Endothelial cell of umbilical vein (primary cell): ENCODE data around the gene SUV39H2. TPM values are rescaled to one million over a fixed set of nuclear protein-coding genes. Genes with fewer than 3 reads are reported as not detected.

Source experiments
- BruUV-seq: library from RNA; stranded (reverse); fragments of 400-500 nt; replicated peaks from 2 replicates; lab custom pipeline; 2021; lab: Mats Ljungman, UMichigan
- CTCF ChIA-PET: fragments of 300-600, 350-600 bp; sonication (Branson Sonifier 250); formaldehyde crosslinking; loops from one replicate; lab custom pipeline; 2021; ENCODE audit warnings: antibody characterized with exemption, inconsistent platforms; lab: Charles Lee
- POLR2A ChIA-PET: fragments of 300-600, 350-600 bp; sonication (Branson Sonifier 250); formaldehyde crosslinking; loops from one replicate; lab custom pipeline; 2021; ENCODE audit warnings: antibody characterized with exemption, inconsistent platforms; lab: Charles Lee
- DNase-seq: peaks from one replicate; pipeline ENCODE4 v3.0.0-alpha.2; 2011; ENCODE audit warnings: low read depth, low spot score
- FAIRE-seq: peaks from 2 replicates; lab custom pipeline; 2011; peaks lifted over from hg19 to GRCh38; lab: Jason Lieb, UNC
- H2AFZ ChIP-seq: 2 replicates; pipeline ENCODE4 v1.6.0; 2012; ENCODE audit warnings: low read depth, low read length, control low read depth, inconsistent platforms
- H3K27ac ChIP-seq: 2 replicates; pipeline ENCODE4 v1.5.1; 2011; ENCODE audit warnings: low read depth, mild to moderate bottlenecking, control low read depth, low read length, moderate library complexity; ENCODE audit not compliant: insufficient read depth
- H3K27me3 ChIP-seq, 2 experiments: 2 replicates each; pipeline versions ENCODE4 v1.6.0 to v1.6.1; 2011; ENCODE audit warnings: low read length in 2 of 2, mixed read lengths in 1 of 2; ENCODE audit not compliant: control insufficient read depth in 2 of 2, insufficient read depth in 2 of 2
- H3K36me3 ChIP-seq, 2 experiments: 2 replicates in 1 of 2; 3 replicates in 1 of 2; pipeline ENCODE4 v1.5.1; 2011; ENCODE audit warnings: low read length in 2 of 2, mild to moderate bottlenecking in 1 of 2, moderate library complexity in 1 of 2; ENCODE audit not compliant: control insufficient read depth in 2 of 2, insufficient read depth in 2 of 2; ENCODE audit errors: extremely low read depth in 1 of 2
- H3K4me1 ChIP-seq: 3 replicates; pipeline ENCODE4 v1.5.1; 2011; ENCODE audit warnings: mild to moderate bottlenecking, low read length; ENCODE audit not compliant: control insufficient read depth, insufficient read depth; ENCODE audit errors: extremely low read depth
- H3K4me2 ChIP-seq: 2 replicates; pipeline ENCODE4 v1.6.1; 2011; ENCODE audit warnings: low read length, control low read depth, mixed read lengths; ENCODE audit not compliant: insufficient read depth
- H3K4me3 ChIP-seq, 3 experiments: fragments of 200-600 bp in 1 of 3; sonication (generic), shearing (Covaris generic) in 1 of 3; replicated peaks in 1 of 3; 2 replicates each; pipeline ENCODE4 v1.5.1; 2011 to 2016; ENCODE audit warnings: control low read depth in 3 of 3, low read length in 3 of 3, mild to moderate bottlenecking in 2 of 3, inconsistent platforms in 1 of 3, low read depth in 1 of 3, moderate library complexity in 1 of 3; ENCODE audit not compliant: insufficient read depth in 1 of 3
- H3K79me2 ChIP-seq: 2 replicates; pipeline ENCODE4 v1.6.0; 2012; ENCODE audit warnings: low read length, inconsistent platforms; ENCODE audit not compliant: control insufficient read depth, insufficient read depth
- H3K9ac ChIP-seq: replicated peaks from 2 replicates; pipeline ENCODE3; 2011; ENCODE audit warnings: low read length, control low read depth; ENCODE audit not compliant: insufficient read depth; ENCODE audit errors: extremely low read depth
- H3K9me1 ChIP-seq: replicated peaks from 3 replicates; pipeline ENCODE4 v1.6.0; 2011; ENCODE audit warnings: mild to moderate bottlenecking, low read length; ENCODE audit not compliant: control insufficient read depth, insufficient read depth; ENCODE audit errors: extremely low read depth
- H3K9me3 ChIP-seq: replicated peaks from 2 replicates; pipeline ENCODE4 v1.5.1; 2012; ENCODE audit warnings: low read length, inconsistent platforms; ENCODE audit not compliant: control insufficient read depth, insufficient read depth
- H4K20me1 ChIP-seq: replicated peaks from 2 replicates; pipeline ENCODE3; 2011; ENCODE audit warnings: mild to moderate bottlenecking, low read length; ENCODE audit not compliant: control insufficient read depth, insufficient read depth; ENCODE audit errors: extremely low read depth
- EZH2 ChIP-seq: IDR thresholded peaks from 2 replicates; pipeline ENCODE4 v1.6.1; 2012; ENCODE audit warnings: borderline replicate concordance, low read depth, mild to moderate bottlenecking, moderate library complexity, low read length, inconsistent platforms; ENCODE audit not compliant: severe bottlenecking
- FOS ChIP-seq: IDR thresholded peaks from 2 replicates; pipeline ENCODE4 v1.6.1; 2011; ENCODE audit warnings: mild to moderate bottlenecking, low read length, moderate library complexity, borderline replicate concordance; ENCODE audit not compliant: insufficient read depth
- GATA2 ChIP-seq: IDR thresholded peaks from 2 replicates; pipeline ENCODE4 v1.7.0; 2011; ENCODE audit warnings: low read depth, mild to moderate bottlenecking, moderate library complexity, mixed read lengths, low read length; ENCODE audit not compliant: insufficient read length, insufficient read depth
- JUN ChIP-seq: IDR thresholded peaks from 2 replicates; pipeline ENCODE4 v1.6.1; 2011; ENCODE audit warnings: borderline replicate concordance, low read depth; ENCODE audit not compliant: insufficient read length, insufficient read depth
- MYC ChIP-seq: IDR thresholded peaks from one replicate; pipeline ENCODE4 v1.6.1; 2011; ENCODE audit warnings: mild to moderate bottlenecking, low read depth, low read length
- POLR2A ChIP-seq: IDR thresholded peaks from 2 replicates; pipeline ENCODE4 v1.6.1; 2012; ENCODE audit warnings: low read depth, mild to moderate bottlenecking, control low read depth, low read length
- POLR2AphosphoS5 ChIP-seq: IDR thresholded peaks from 2 replicates; pipeline ENCODE4 v1.6.1; 2012; ENCODE audit warnings: low read depth, mild to moderate bottlenecking, control low read depth, low read length, moderate library complexity; ENCODE audit not compliant: insufficient read depth
- dilution Hi-C: fragments of 300-500 bp; cut with MboI; formaldehyde crosslinking; loops from one replicate; pipeline ENCODE4 v1.15.0; 2019; ENCODE audit warnings: low sequenced_read_pairs; ENCODE audit not compliant: extremely low pct_ligation_motif_present
- intact Hi-C: fragments of 100-400 bp; cut with micrococcal nuclease; formaldehyde crosslinking; loops from one replicate; pipeline ENCODE4 v1.10.0; 2022
- polyA plus RNA-seq, 4 experiments: library from polyadenylated mRNA; depleted of rRNA in 3 of 4; stranded (reverse) in 3 of 4; unstranded in 1 of 4; fragments of >200 nt; gene quantifications; 2 replicates each; pipeline versions ENCODE4 v1.2.1 to v1.2.3, GENCODE V29; 2011 to 2012; ENCODE audit warnings: missing spikeins in 1 of 4
- total RNA-seq: library from RNA; stranded (reverse); gene quantifications from 2 replicates; pipeline ENCODE4 v1.2.3, GENCODE V29; 2021
- TF ChIP-seq, protein P1 (sequence below), 2 donors: IDR thresholded peaks; 1 replicate in 1 of 2; 2 replicates in 1 of 2; pipeline ENCODE4 v1.5.1; 2011; ENCODE audit warnings: low read length in 2 of 2, mild to moderate bottlenecking in 2 of 2, moderate library complexity in 2 of 2, control low read depth in 1 of 2, inconsistent platforms in 1 of 2, low read depth in 1 of 2; ENCODE audit not compliant: insufficient read depth in 1 of 2; ENCODE audit errors: extremely low read depth in 1 of 2
- TF ChIP-seq, protein P2 (sequence below): IDR thresholded peaks from 2 replicates; pipeline ENCODE4 v1.6.1; 2011; ENCODE audit not compliant: insufficient read depth, insufficient read length

SUV39H2 gene
- total and polyA plus RNA-seq, 2 donors (not counting 3 experiments of a cell fraction or from before 2014, with no cell fraction given), result 5.7 to 29.9 TPM

DNA sequence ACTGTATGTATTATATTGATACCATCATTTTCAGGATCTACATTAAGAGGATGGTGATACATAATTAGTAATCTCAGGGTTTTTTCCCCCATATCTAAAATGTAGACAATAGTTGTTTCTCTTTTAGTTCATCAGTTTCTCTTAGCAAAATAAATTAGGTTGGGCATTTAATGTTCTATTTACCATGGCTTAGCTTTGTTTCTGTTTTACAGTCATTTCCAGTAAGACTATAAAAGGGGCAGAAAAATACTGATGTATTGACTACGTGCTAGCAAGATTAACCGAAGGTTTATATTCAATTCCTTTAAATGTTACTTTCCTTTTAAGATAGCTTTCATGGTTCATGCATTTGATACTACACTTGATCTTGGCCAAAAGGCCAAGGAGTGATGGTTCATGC is 26.2 kb downstream of the SUV39H2 start:
- no peak for DNase-seq
- peaks cover 2% of the 10 kb centered on the region for H3K9me1 ChIP-seq
- no peak overlapping the region for H2AFZ ChIP-seq
- no peak overlapping the region for H3K4me3 ChIP-seq
- H3K27ac ChIP-seq, result no peak overlapping the region
- H3K79me2 ChIP-seq, result no peaks in the 10 kb centered on the region
- H3K9ac ChIP-seq, result no peak overlapping the region
- intact Hi-C loops, result no loop called here
- no peaks in the 10 kb centered on the region for H3K4me1 ChIP-seq
- POLR2A ChIA-PET, result no interaction called here
- H4K20me1 ChIP-seq, result no peaks in the 10 kb centered on the region
- FAIRE-seq, result no peak
- CTCF ChIA-PET, result interaction anchor here (1.0 to 1.7 kb wide), 2 partner anchors 9 to 23 kb away, joined by 4 read pairs; no protein-coding TSS in a partner anchor
- no peaks in the 10 kb centered on the region for H3K27me3 ChIP-seq
- H3K9me3 ChIP-seq, result no peaks in the 10 kb centered on the region
- H3K4me2 ChIP-seq, result no peak overlapping the region
- dilution Hi-C loops, result no loop called here
- BruUV-seq, result no TSS peak
- no peak for TF ChIP-seq JUN
- TF ChIP-seq EZH2, result no peak
- TF ChIP-seq, protein P1, sequence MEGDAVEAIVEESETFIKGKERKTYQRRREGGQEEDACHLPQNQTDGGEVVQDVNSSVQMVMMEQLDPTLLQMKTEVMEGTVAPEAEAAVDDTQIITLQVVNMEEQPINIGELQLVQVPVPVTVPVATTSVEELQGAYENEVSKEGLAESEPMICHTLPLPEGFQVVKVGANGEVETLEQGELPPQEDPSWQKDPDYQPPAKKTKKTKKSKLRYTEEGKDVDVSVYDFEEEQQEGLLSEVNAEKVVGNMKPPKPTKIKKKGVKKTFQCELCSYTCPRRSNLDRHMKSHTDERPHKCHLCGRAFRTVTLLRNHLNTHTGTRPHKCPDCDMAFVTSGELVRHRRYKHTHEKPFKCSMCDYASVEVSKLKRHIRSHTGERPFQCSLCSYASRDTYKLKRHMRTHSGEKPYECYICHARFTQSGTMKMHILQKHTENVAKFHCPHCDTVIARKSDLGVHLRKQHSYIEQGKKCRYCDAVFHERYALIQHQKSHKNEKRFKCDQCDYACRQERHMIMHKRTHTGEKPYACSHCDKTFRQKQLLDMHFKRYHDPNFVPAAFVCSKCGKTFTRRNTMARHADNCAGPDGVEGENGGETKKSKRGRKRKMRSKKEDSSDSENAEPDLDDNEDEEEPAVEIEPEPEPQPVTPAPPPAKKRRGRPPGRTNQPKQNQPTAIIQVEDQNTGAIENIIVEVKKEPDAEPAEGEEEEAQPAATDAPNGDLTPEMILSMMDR (IDR thresholded peaks at IDR 0.05; ENCODE audit: extremely low read depth in 1 of 2, insufficient read depth in 1 of 2, low read depth in 1 of 2, low read length in 2 of 2), result no peak
- TF ChIP-seq MYC, result no peak
- TF ChIP-seq FOS, result no peak
- no peak for TF ChIP-seq GATA2
- TF ChIP-seq POLR2A, result no peak
- TF ChIP-seq, protein P2, sequence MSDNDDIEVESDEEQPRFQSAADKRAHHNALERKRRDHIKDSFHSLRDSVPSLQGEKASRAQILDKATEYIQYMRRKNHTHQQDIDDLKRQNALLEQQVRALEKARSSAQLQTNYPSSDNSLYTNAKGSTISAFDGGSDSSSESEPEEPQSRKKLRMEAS, result no peak
- no peak for TF ChIP-seq POLR2AphosphoS5
- H3K36me3 ChIP-seq, result peaks cover 0 to 22% of the 10 kb centered on the region in 2 experiments
